ENCODE results near the gene FGFR3. TPM values are rescaled to one million over a fixed set of nuclear protein-coding genes. Genes with fewer than 3 reads are reported as not detected.

Gene FGFR3
- total RNA-seq, 1 donor from 2014 or later = 0.79 TPM

DNA sequence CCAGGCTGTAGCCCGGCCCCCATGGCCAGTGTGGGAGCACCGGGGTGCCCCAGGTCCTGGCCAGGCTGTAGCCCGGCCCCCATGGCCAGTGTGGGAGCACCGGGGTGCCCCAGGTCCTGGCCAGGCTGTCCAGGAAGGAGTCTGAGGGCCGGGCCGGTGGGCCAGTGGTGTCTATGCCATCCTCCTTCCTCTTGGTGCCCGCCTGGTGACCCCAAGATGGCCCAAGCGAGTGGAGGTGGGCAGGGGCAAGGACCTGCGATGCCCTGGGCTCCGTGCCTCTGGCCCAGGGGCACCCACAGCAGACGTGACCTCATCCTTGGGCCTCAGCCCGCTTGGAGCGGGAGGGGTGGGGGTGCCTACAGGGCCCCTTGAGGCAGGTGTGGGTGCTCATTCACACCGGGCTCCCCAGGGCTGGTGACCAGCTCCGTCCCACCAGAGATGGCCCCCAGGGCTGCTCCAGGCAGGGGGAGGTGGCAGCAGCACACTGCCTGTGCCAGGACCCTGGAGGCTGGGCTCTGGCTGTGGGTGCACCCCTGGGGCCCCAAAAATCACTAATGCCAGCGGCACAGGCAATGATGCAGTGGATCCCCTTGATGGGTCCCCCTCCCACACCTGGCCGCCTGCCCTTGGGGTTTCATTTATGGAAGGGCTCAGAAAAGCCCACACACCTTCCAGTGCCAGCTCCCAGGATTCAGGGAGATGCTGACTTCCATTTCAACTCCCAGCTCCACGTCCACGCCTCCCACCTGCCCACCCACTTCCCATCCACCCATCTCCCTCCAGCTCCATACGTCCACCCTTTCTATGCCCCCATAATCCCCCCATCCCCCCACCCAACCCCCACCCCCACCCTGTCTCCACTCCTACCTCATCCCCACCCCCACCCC lies 36.0 kb upstream of the FGFR3 start:
- DNase-seq (ENCODE audit: low read depth, low spot score) = no peak

DNA sequence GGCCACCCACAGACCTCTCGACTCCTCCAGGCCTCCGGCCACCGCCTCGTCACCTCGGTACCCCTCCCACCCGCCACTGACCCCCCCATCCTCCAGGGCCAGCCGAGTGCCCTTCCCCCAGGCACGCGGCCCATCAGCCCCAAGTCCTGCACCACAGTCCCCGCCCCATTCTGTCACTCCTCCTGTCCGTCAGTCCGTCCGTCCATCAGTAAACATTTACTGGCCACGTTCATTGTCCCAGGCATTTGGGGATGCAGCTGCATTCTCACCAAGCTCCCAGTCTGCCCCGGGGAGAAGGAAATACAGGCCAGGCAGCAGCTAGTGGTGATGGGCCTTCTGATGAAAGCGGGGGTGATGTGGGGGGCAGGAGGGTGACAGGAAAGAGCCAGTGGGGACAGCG lies 35.3 kb upstream of the FGFR3 start:
- DNase-seq (ENCODE audit: low read depth, low spot score) = no peak

DNA sequence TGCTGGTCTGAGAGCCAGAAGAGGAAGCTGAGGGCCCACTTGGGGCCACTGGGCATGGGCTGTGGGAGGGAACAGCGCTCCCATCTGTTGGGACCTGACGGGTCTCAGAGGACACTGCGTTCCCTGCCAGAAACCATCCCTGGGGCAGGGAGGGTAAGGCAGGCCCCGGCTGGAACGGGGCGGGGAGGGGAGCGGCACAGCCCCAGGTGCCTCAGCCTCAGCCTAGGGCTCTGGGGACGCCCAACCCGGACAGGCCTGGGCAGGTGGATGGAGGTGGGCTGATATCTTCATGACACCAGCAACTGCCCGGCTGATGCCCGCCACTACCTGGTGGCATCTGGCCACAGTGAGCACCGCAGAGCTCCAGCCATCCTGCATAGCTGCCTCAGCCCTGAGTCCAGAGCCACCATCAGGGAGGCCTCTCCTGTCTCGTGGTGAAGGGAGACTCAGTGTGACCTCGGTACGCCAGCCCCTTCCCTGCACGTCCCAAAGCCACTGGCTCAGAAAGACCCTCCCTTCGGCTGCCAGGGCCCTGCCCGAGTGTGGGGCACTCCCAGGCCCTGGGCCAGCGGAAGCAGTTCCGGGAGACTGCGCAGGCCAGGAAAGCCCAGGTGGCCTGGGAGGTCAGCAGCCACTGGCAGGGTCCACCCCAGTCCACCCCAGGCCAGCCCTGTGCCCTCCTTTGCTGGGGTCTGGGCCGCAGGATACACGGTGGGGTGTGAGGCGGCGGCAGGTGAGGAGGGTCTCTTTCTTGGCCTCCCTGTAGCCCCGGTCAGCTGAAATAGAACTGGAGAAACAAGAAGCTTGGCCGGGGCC lies 34.6 kb upstream of the FGFR3 start:
- no peak for DNase-seq (ENCODE audit: low read depth, low spot score)

DNA sequence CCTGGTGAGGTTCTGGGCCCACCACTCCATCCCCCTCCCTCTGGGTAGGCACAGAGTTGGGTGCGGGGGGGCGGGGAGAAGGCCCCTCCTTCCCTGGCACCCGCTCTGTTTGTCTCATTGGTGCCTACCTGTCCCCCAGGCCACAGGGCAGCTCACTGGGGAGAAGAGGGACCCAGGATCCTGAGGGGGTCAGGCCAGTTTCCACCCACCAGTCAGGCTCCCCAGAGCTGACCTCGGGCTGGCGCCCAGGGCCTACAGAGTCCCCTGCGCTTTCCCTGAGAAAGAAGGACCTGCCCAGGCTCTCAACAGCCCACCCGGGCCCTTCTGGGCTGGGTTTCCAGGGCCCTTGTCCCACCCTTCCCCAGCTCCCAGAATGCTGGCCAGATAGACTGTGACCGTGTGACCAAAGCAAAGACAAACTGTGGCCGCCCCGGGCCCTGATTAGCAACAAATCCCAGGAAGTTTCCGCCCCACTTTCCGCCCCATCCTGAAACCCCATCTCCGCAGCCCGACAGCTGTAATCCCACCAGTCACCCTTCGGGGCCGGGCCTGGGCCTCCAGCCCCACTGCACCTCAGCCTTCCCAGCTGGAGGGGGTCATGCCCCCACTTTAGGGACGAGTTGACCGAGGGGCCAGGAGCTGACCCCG lies 33.8 kb upstream of the FGFR3 start:
- no peak for DNase-seq (ENCODE audit: low read depth, low spot score)

DNA sequence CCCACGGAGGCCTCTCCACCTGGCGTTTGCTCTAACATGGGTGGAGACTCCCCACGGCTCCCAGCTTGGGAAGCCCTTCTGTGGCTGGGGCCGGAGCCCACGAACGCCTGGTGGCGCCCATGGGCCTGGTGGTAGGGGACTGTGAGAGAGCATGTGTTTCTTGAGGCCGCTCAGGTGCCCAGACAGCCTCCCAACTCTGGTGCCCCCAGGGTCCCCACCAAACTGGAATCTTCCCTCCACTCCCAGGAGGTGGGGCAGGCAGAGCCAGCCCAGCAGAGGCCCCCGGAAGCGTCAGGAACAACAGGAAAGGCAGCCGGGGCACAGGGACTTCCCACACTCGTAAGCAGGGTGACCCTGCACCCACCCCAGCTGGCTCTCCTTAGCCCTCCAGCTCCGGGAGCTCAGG lies 33.3 kb upstream of the FGFR3 start:
- DNase-seq (ENCODE audit: low read depth, low spot score) = no peak

DNA sequence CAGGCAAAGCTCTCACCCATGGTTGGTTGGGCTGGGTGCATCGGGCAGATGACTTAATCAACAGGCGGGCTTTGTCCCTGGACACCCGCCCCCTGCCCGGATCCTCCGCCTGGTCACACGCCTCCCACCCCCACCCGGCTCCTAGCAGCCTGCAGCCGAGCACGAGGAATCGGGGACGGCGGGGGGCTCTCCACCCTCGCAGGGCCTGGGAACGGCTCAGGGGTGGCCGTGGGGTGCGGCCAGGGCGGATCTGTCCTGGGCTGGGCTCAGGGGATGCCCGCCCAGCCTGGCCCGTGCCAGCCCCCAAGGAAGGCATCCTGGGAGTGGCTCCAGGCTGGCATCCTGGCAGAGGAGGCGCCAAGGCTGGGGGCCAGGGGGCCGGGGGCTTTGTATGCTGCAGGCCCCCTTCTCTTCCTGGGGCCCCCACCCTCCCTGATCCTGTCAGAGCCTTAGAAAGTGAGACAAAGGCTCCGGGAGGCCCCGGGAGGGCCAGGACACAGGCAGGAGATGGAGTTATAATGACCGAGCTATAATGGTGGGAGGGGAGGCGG lies 32.5 kb upstream of the FGFR3 start:
- no peak for DNase-seq (ENCODE audit: low read depth, low spot score)

DNA sequence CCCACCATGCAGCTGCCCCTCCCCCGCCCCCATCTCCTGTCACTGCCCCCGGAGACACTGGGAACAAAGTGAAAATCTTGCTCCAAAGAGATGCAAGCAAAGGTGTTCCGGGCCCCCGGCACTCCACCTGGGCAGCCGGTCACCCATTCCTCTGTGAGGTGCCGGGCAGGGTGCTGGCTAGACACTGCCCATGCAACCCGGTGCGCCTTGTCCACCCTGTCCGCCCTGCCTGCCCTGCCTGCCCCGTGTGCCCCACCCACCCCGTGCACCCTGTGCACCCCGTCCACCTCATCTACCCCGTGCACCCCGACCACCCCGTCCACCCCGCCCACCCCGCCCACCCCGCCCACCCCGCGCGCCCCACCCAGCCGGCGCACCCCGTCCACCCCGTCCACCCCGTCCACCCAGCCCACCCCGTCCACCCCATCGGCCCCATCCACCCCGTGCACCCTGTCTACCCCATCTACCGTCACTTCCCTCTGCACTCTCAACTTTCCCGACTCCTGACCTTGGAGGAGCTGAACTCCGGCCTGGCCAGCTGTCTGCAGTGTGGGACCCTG lies 31.9 kb upstream of the FGFR3 start:
- DNase-seq (ENCODE audit: low read depth, low spot score) = no peak

DNA sequence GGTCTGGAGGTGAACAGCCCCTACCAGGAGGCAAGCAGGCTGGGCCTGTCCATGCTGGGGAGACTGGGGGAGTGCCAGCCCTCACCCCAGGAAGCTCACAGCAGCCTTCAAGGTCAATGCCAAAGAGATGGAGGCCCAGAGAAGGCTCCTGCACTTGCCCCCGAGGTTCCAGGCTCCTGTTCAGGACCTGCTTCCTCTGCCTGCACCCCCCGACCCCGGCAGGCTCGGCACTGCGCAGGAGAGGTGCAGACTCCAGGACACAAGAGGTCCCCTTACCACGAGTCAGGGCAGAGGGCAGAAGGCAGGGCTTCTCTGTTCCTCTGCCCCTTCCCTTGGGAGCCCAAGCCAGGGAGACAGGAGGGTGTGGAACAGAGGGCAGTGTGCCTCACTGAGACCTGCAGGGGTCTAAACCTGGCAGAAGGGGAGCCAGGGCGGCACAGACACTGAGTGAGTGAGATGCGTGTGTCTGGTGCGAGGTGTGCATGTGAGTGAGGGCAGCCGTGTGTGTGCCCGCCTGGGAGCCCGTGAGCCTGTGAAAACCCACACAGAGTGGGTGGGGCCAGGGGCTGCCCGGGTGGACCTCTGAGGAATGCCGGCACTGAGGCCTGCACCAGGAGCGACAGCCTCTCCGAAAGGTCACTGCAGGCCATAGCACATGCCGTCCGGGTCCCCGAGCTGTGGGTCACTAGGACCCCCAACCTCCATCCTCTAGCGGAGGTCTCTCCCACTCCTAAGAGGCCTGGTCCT lies 30.7 kb upstream of the FGFR3 start:
- no peak for DNase-seq (ENCODE audit: low read depth, low spot score)

DNA sequence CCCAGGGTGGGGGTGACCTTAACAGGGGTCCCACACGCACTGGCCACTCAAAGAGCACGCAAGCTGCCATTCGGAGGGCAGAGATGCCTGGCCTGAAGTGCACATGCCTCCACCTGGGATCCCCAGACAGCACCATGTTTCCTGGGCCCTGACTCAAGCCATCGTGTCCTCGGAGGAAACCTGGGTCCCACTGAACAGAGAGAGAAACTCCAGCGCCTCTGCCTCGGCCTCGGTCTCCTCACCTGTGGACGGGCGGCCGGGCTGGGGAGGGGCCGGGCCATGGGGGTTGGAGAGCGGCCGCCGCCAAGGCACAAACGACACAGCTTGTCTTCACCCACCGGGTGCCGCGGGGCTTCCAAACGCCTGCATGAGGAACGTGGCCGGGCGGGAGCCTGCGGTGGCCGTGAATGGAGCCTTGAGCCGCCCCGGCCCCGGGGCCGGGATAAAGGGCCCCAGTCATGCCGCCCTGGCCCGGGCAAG lies 30.0 kb upstream of the FGFR3 start:
- no peak for DNase-seq (ENCODE audit: low read depth, low spot score)

DNA sequence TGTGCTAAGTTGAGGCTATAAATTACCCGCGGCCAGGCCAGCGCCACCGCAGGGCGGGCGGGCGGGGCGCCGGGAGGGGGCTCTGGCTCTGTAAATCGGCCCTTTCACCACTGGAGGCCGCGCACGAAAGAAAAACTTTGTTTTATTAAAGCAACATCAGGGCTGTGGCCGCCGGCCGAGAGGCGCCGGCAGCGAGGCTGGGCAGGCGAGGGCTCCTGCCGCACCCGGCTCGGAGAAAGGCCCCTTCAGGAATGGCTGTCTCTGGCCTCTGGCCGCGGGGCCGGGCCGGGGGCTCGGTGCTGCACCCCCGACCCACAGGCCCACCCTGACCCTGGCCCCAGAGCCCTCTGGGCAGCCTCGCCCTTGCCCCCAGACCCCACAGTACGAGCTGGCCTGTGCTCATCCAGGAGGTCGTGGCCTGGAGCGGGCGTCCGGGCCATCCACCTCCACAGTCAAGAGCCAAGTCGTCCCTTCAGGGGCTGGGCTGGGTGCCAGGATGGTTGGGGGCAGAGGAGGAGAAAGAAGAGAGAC lies 29.5 kb upstream of the FGFR3 start:
- DNase-seq (ENCODE audit: low read depth, low spot score) = no peak

DNA sequence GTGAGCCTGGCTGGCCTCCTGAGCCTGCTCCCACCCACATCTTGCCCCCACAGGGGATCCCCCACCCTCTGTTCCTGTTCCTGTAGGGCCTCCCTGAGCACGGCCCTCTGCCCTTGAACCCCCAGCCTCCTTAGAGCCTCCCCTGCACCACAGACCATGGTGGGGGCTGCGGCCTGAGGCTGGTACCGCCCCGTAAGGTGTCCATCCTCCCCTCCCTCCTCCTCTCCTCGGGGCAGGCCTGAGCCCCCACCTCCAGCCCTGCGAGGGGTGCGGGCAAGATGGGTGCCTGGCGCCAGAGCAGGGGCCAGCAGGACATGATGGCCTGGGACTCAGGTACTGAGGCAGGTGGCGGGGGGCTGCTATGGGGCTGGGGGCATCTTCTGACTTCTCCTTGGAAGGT lies 28.4 kb upstream of the FGFR3 start:
- no peak for DNase-seq (ENCODE audit: low read depth, low spot score)

DNA sequence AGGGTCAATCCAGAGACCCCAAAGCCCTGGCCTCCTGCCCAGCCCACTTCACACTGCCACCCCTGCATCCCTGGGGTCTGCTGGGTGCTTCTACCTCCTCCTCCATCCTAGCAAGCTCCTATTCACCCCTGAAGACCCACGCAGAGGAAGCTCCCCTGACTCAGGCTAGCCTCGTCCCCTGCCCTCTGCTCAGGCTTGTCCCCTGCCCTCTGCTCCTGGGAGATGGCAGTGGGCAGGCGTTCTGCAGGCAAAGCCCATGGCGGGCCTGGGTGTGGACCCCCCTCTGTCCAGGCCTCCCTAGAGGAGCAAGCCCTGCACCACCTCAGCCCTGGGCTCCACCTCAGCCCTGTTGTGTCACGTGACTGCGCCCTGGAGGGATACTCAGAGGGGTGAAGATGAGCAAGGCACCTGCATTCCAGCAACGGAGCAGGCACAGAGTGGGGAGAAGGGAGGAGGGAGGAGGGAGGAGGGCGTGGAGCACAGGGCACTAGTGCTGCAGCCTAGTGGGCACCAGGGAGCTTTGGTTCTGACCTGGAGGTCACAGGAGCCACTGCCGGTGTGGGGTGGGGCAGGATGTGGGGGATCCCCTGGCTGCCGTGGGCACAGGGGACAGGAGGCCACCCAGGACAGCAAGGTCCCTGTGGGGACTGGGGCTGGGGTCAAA lies 27.6 kb upstream of the FGFR3 start:
- DNase-seq (ENCODE audit: low read depth, low spot score) = no peak

DNA sequence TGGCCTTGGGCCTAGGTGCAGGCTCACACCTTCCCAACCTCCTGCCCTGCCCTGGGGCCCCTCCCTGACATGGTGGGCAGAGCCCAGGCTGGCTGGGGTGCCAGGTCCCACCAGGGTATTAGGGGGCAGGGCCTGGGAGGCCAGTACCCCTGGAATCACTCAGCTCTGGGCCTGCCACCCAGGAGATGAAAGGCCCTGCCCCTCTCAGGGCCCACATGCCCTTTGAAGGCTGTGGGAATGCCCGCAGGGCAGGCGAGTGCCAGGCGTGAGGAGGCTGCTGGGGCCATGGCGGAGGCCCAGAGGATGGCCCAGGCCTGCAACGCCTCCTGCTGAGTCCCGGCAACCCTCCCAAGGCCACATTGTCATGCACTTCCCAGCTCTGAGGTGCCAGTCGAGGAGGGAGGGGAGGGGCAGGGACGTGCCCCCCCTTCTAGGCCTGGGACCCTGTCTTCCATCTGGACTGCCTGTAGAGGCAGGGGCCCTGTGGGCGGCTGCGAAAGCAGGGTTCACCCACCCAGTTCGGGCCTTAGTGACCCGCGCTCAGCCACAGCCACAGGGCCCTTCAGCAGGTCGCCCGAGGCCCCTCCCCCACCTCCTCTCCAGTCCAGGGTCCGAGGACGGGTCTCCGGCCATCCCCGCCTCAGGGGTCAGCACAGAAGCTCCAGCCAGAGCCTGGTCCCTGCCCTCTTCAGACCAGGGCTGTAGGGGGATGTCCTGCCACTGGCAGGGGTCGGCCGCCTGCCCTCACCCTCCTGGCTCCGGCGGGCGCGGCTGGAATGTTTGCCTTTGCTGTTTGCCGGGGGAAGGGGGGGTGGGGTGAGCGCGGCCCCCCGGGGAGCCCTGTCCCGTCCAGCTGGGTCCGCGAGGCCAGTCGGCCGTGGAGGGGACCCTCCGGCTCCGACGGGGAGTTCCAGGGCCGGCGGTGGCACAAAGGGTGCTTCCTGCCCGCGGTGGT lies 26.7 kb upstream of the FGFR3 start:
- DNase-seq (ENCODE audit: low read depth, low spot score) = no peak

DNA sequence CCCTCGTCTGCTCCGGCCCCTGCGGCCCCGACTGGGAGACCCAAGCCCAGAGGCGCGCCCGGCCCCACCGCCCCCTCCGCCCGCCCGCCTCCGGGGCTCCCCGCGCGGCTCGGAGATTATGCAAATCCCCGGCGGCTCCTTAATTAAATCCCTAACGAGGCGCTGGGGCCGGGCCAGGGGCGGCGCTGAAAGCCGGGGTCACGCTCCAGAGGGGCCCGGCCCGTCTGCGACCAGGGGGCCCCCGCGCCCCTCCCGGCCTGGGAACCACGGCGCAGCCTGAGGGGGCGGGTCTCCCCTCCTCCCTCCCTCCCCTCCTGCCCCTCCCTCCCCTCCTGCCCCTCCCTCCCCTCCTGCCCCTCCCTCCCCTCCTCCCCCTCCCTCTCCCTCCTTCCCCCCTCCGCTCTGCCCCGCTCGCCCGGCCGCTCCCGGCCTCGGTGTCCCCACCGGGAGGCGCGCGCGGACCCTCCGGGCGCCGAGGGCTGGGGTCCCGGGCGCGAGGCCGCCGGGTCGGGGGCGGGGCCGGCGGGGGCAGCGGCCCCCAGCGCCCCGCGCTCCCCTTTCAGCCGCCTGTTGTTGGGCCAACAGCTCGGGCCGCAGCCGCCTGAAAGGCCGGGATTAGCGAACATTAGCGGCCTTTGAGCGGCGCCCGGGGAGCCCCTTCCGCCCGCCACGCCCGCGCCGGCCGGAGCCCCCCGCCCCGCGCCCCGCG lies 25.9 kb upstream of the FGFR3 start:
- DNase-seq (ENCODE audit: low read depth, low spot score) = no peak

DNA sequence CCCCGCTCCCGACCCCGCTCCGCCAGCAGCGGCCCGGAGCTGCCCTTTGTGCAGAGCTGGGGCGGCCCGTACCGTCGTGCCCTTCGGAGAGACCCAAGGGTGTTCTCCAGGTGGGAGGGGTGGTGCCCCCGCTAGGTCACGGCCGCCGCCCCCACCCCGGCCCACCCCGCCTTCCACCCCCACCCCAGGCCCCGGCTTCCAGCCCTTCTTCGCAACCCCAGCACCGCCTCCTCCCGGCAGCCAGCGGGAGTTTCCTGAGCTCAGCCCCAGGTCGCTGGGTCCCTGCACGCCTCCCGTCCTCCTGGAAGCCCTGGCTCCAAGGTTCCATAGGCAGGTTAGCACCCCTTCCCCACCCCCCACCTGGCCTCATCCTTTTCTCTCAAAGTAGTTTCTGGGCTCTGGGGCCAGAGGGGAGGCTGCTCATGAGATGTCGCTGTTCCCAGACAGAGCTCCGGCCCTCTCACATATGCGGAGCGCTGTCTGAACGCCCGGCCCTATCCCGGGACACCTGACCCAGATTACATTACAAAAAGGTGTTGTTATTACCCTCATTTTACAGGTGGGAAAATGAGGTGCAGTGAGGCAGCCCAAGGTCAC lies 25.2 kb upstream of the FGFR3 start:
- DNase-seq (ENCODE audit: low read depth, low spot score) = no peak

DNA sequence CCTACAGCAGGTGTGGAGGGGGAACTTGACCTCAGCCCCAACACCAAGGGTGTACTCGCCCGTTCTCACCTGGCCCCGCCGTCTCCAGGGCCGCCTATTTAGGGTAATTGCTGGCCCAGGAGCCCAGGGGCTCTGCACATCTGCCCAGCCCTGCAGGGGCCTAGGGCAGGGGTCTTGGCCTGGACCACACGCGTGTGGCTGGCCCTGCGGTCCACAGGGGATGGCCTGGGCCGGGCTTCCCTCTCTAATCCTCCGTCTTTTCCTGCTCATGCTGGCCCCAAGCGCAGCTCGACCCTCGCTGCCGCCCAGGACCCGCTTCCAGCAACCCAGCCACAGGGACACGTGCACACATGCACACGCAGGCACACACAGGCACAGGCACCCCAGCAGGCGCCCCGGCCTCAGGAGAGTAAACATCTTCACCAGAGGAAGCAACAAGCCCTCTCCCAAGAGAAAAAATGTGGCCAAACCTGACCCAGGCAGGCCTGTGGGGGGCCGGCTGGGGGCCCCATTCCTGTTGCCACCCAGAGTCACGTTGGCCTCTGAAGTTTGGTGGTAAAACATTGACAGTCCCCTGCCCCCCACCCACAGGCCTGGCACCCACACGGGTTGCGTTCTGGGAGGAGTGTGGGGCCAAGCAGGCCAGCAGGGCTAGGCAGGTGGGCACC lies 24.6 kb upstream of the FGFR3 start:
- no peak for DNase-seq (ENCODE audit: low read depth, low spot score)

DNA sequence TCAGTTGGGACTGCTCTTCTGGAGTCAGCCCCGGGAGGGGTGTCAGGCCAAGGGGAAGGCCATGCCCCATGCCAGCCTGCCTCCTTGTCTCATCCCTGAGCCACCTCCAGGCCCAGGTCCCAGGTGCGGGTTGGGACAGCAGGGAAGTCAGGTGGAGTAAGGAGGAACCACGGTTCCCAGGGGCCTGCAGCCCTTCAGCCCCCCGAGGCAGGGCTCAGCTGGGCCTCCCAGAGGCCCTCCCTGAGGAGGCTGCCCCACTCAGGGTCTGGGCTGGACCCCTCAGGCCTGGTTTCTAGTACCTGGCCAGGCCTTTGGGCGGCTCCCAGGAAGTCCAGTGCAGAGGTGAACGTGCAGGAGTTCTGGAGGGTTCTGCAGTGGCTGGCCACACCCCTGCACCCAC lies 23.4 kb upstream of the FGFR3 start:
- no peak for DNase-seq (ENCODE audit: low read depth, low spot score)

Data from pulmonary artery endothelial cell (primary cell).